GM18951 (cell line): Measurements from ENCODE around the gene CCM2.

Experiments used
- POLR2A ChIP-seq: IDR thresholded peaks from 4 replicates; pipeline ENCODE4 v1.6.1; 2011; ENCODE audit warnings: mild to moderate bottlenecking; ENCODE audit not compliant: insufficient read length, insufficient read depth; ENCODE audit errors: extremely low read depth
- in situ Hi-C: fragments of 300-500 bp; cut with MboI; formaldehyde crosslinking; loops from one replicate; pipeline ENCODE4 v1.12.0; 2022; ENCODE audit warnings: low sequenced_read_pairs, mixed read lengths, inconsistent platforms; ENCODE audit not compliant: unreplicated experiment

CCM2 gene

GRCh38 chr7:45089341-45089891 is 89.4 kb downstream of the CCM2 start:
- TF ChIP-seq POLR2A: no peak
- in situ Hi-C loops: no loop called here

- in situ Hi-C loops: no loop called here
- no peak for TF ChIP-seq POLR2A
Measured at GRCh38 chr7:45092100-45092930, 92.3 kb downstream of the CCM2 start.

GRCh38 chr7:45092931-45093235 is 92.9 kb downstream of the CCM2 start:
- in situ Hi-C loops: no loop called here
- TF ChIP-seq POLR2A: no peak

GRCh38 chr7:45098983-45099839 is 99.2 kb downstream of the CCM2 start:
- no peak for TF ChIP-seq POLR2A
- in situ Hi-C loops: no loop called here

- in situ Hi-C loops: no loop called here
Measured at GRCh38 chr7:45099891-45100760, 100.1 kb downstream of the CCM2 start.

GRCh38 chr7:45100761-45101480 is 100.9 kb downstream of the CCM2 start:
- in situ Hi-C loops: no loop called here

More at GRCh38 chr7:45099891-45100760, 100.1 kb downstream of the CCM2 start:
- TF ChIP-seq POLR2A: no peak

GRCh38 chr7:45101748-45102147 is 101.7 kb downstream of the CCM2 start:
- TF ChIP-seq POLR2A: no peak
- in situ Hi-C loops: no loop called here

More at GRCh38 chr7:45100761-45101480, 100.9 kb downstream of the CCM2 start:
- no peak for TF ChIP-seq POLR2A

GRCh38 chr7:45102785-45103712 is 103.0 kb downstream of the CCM2 start:
- in situ Hi-C loops: no loop called here
- TF ChIP-seq POLR2A: no peak

- in situ Hi-C loops: no loop called here
- TF ChIP-seq POLR2A: no peak
Measured at GRCh38 chr7:45103958-45104843, 104.2 kb downstream of the CCM2 start.

GRCh38 chr7:45104844-45105587 is 105.0 kb downstream of the CCM2 start:
- no peak for TF ChIP-seq POLR2A
- in situ Hi-C loops: no loop called here
